GM19025 (cell line): Measurements from ENCODE around the gene LRSAM1.

ENCODE experiments used
- ATAC-seq: cut with Tn5 transposase; IDR thresholded peaks from one replicate; pipeline ENCODE4 v1.9.1; 2021; ENCODE audit warnings: mild to moderate bottlenecking, low read depth, moderate library complexity; ENCODE audit not compliant: unreplicated experiment

Gene LRSAM1

DNA sequence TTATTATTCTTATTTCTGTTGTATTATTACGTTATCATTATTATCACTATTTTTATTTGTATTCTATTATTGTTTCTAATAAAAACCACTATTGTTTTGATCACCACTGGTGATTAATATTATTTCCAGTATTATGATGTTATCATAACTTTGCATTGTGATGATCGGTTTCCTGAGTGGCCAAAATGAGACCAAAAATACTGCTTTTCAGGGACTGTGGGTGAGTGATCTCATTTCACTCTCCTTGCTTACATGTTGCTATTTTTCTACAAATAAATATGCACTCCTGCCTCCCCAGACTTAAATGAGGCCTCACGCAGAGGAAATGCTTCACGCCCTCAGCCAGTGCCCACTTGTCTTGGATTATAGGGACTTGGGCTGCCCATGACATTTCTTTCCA lies 78.4 kb downstream of the LRSAM1 start:
- ATAC-seq: no peak

DNA sequence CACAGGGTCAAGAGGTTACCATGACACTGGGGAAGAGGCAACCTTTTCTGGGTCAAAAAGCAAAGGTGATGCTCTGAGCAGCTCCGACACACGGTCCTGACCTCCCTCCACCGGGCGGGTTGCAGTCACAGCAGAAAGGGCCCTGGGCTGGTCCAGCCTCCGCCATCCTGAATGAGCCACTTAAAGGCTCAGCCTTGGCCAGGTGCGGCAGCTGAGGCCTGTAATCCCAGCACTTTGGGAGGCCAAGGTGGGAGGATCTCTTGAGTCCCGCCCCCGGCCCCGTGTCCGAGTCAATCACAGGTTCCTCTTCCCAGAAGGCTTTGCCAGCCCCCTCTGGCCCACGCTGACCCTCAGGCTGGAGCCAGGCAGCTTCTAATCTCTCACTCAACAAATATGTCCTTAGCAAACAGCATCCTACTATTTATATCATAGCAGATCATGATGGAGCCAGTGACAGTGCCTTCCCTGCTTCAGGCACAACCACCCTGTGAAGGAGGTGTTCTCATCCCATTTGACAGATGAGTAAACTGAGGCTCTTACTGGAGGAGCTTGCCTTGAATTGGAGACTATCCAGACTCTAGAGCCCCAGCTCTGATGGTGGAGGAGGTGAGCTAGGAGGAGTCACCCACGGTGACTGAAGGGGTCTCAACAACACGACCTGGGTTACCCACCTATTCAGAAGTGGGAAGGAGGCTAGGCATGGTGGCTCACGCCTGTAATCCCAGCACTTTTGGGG lies 79.1 kb downstream of the LRSAM1 start:
- no peak for ATAC-seq

DNA sequence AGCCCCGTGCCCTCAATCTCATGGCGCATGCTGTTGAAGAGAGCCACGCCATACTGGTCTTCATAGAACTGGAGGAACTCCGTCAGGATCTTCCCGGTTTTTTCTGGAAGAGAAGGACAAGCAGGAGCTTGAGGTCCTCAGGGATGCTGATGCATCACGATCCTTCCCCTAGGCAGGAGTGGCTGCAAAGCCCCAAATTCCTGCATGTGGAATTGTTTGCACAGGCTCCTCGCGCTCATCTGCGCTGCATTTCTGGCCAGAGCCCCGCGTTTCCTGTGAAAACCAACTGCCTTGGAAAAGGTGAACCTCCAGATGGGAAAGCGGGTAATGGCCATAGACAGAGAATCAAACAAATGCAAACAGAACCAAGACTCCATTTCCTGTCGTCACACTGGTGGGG lies 80.4 kb downstream of the LRSAM1 start:
- no peak for ATAC-seq

DNA sequence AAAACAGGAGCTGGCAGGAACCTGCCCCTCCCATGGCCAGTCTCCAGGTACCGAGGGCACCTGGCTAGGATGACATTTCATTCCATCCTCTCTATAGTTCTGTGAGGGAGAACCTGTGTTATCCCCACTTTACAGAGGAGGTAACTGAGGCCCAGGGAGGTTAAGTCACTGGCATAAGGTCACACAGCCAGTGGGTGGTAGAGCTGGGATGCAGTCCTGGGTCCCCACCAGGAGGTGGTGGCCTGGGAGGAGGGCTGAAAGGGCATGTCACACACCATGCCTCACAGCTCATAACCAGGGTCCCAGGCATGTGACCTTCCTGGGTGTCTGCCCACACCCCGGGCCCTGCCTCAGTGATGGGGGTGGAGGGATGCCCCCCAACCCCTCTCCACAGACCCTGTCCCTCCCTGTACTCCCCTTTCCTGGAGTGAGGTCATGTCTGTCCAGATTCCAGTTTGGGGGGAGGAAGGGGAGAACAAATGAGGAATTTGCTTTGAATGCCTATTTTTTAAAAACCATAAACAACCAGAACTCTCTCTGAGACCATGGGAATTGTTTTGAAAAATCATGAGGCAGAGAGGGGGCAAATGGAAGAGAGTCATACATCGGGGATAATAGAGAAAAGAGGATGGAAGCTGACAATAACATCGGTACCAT lies 83.1 kb downstream of the LRSAM1 start:
- ATAC-seq: no peak

DNA sequence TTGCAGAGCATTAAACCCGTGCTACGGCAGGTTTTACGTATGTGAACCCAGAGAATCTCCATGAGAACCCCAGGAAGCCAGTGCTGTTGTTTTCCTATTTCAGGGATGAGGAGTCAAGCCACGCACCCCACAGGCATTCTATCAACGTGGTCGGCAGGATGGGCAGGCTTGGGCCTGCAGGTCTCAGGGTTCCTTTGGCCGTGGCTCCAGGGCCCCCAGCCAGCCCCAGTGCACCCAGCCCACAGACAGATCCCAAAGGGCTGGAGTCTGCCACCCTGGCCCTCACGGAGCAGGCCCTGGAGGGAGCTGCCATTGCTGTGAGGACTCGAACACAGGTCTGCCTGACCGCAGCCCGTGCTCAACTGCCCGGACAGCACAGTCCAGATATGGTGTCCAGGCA lies 83.6 kb downstream of the LRSAM1 start:
- ATAC-seq: no peak

DNA sequence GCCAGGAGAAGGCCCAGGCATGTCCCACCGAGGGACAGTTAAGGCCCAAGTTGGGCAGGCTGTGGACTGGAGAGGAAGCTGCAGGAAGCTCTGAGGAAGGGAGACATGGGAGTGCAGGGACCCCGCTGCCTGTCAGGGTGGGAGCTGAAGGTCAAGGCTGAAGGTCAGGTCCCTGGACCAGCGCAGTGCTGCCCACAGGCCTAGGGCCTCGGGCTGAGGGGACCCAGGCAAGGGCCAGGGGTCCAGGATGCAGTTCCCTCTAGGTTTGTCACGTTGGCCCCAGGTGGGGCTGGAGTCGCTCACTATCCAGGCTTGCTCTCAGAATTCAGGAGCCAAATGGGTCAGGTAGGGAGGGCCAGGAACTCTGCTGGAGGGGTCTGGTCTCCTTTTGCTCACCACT lies 84.1 kb downstream of the LRSAM1 start:
- no peak for ATAC-seq

DNA sequence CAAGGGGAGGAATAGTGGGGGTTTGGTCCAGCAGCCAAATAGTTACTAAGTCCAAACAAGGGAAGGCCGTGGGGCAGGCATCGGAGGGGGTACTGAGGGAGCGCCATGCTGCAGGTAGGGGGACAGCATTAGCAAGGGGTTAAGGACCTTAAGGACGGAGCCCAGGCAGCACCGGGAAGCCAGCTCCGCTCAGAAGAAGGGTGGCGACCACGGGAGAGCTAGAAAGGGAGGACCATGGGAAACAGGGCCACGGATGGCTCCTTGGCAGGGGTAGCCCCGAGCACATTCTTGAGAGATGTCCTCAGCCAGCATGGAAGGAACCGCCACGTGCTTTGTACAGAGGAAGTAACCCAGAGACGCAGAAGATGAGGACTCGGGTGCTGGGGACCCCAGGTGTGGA lies 84.5 kb downstream of the LRSAM1 start:
- ATAC-seq: no peak

DNA sequence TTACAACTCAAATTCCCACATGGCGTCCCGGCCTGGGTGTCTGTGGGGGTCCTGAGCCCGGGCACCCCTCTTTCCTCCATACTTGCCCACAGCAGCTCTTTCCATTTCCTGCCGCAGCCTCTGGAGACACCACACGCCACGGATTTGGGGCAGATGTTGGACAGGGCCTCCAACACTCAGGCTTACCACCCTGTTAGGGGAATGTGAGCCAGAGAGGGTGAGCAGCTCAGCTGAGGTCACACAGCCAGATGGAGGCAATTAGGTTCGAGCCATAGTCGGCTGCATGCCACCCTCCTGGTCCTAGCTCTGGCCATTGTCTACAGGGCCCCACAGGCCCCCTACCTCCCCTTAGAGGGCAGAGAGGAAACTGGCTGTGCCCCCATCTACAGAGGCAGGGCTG lies 85.2 kb downstream of the LRSAM1 start:
- no peak for ATAC-seq

DNA sequence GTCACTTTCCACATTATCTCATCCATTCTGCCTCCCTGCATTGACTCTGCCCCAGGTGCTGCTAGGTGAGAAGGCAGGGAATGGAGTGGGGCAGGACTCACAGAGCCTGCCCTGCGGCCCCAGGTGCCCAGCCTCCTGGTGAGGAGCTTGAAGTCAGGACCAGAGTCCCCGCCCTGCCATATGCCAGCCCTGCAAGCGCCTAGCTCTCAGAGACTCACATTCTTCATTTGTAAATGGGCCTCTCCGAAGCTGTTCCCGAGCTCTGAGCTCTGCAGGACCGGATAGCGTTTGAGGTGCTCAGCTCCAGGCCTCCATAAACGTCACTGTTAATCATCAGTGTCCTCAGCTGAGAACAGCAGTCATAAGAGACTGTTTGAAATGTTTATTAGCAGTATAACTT lies 85.7 kb downstream of the LRSAM1 start:
- no peak for ATAC-seq

DNA sequence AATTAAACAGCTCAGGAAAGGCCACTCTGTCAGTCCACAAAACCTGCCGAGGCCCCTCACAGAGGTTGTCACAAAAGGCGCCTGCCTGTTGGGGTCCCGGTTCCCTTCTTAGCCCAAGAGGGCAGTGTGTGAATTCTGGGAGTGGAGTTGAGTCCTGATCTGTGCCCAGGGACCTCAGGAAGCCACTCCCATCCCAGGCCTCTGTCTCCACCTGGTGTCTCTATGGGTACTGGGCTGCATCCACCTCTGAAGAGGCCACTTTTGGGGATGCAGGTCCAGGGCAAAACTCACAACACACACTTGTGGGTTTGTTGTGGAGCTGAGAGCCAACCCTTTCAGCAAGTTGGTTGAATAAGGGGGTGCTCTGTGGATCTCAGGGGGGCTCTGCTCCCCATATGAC lies 86.5 kb downstream of the LRSAM1 start:
- ATAC-seq: no peak

DNA sequence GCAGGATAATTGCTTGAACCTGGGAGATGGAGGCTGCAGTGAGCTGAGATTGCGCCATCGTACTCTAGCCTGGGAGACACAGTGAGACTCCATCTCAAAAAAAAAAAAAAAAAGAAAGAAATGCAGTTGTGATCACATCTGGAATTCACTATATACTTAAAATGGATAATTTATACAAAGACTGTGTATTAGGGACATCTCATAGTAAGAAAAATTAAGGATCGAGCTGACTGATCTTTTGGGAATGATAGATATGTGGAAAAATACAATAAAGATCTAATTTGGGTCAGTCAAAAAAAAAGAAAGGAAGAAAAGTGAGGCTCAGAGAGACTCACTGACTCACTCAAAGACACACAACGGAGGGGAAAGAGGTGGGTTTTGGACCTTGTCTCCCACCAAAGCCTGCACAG lies 87.5 kb downstream of the LRSAM1 start:
- ATAC-seq: no peak

DNA sequence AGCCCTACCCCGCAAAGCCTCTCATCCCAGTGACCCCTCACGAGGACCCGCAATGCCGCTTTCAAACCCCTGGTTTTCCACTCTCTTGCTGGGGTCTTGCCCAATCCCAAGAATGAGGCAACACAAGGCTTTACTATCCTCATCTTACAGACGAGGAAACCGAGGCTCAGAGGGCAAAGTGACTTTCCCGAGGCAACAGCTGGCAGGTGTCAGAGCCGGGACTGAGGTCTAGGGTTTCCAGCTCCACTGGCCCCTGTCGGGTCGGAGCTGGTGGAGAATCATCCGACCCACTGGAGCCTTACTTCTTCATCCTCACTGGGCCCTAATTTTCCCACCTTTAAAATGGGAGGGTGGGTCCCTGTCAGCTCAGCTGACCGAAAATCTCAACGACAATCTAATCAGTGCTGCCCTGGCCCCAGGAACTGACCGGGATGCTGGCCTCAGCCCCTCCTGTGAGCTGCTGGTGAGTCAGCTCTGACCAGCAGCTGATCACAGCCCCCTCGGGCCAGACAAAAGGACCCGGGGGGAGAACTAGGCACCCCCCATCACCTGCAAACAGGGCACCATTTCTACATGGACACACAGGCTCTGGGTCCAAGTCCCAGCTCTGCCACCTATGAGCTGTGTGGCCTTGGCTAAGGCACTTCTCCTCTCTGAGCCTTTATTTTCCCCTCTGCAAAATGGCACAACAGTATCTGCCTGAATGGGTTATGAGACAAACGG lies 88.1 kb downstream of the LRSAM1 start:
- no peak for ATAC-seq

DNA sequence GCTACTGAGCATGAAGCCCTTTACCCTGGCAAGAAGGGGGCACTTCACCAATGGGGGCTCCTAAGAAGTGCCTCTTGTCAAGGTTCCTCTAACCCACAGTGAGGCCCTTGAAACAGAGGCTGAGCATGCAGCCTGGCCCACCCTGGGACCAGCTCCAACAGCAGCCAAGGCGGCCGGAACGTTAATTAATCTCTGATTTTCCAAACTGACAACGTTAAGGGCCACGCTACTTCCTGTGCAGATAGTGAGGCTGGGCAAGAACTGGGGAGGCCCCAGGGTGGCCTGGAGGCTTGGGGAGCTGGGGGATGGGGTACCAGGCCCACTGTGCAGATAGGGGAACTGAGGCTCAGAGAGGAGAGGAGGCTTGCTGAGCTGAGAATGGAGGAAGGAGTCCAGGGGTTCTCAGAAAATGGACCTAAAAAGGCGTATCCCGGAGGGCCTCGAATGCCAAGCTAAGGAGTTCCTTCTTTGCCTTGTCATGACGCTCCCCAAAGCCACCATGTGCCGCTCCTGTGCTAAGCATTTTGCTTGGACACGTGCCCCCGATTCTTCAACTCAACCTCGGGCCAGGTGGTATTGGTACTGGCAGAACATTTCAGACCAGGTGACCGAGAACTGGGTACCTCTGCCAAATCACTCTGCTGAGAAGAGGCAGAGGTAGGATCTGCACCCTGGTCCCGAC lies 88.8 kb downstream of the LRSAM1 start:
- no peak for ATAC-seq

DNA sequence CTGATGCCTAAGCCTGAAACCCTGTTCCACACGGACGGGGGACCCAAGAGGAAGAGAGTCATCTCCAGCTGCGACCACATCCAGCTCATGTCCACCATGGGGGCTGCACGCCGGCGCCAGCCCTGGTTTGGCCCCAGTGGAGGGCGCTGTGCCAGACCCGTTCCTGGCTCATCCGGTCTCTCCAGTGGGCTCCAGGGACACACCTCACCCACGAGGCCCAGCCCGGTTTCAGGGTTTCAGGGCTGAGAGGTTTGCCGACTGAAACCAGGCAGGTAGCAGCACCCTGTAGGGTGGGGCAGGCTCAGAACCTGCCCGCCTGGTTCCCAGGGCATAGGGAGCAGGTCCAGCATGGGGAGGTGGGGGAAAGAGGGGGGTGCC lies 89.3 kb downstream of the LRSAM1 start:
- ATAC-seq: no peak

DNA sequence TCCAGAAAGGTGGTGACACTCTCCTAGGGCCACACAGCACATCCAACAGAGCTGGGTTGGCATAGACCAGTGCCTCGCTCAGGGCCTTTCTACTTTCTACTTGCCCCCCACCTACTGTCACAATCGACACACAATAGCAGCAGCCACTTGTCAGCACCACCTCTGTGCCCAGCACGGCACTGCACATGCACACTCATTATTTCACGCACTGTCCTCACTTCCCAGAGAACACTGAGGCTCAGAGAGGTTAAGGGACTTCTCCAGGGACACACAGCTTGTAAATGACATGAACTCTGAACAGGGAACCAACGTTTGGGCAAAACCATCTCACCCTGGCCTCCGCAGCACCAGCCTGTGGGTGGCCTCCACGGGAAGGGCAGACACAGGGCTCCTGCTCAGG lies 89.9 kb downstream of the LRSAM1 start:
- ATAC-seq: no peak

DNA sequence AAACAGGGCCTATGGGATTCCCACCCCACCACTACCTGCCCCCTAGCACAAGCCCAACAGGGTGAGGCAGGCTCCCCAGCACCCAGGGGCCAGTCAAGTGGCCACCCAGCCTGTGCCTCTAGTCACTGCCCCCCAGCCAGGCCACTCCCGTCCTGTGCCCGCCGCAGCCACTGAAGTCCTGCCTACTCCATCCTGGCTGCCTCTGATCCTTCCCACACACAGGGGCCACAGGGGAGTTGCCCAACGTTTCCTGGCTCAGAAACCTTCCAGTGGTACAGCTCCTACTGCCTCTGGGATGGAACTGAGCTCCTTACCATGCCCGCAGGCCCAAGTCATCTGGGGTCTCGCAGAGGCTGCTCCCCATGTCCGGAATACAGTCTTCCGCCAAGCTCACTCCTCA lies 90.6 kb downstream of the LRSAM1 start:
- ATAC-seq: no peak

DNA sequence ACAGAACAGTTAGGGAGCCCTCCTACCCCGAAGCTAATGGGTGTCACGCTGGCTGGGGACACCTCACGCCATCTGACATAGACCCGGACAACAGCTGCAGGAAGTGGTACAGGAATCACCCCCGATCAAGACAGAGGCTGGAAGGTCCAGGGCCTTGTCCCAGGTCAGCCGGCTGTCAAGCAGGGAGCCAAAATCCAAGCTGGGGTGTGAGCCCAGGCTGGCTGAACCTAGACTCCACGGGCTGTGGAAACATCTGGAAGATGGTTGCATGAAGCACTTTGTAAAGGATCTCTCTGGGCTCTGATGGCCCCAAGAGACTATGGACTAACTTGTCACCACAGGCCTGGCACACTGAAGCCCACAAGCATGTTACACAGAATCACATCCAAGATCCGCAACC lies 91.9 kb downstream of the LRSAM1 start:
- ATAC-seq: no peak

DNA sequence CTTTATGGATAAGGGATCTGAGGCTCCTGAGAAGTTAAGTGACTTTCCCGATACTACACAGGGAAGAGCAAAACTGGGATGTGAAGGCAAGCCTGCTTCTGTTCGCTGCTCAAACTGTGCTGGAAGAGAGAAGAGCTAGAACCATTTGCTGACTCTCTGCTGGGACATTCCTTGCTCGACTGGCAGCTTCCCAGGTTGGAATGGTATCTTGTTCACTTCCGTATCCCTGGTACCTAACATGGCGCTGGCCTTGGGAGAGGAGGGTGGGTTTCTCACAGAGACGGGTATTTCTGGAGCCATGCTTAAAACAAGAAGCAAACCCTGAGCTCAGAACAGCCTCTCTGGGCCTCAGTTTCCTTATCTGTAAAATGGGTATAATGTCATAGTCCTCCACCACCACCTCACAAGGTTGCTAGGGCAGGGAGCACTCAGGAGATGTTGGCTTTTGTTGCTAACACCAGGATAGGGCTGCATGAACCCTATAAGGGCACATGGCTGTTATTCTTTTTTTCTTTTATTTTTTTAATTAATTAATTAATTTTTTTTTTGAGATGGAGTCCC lies 92.7 kb downstream of the LRSAM1 start:
- no peak for ATAC-seq

DNA sequence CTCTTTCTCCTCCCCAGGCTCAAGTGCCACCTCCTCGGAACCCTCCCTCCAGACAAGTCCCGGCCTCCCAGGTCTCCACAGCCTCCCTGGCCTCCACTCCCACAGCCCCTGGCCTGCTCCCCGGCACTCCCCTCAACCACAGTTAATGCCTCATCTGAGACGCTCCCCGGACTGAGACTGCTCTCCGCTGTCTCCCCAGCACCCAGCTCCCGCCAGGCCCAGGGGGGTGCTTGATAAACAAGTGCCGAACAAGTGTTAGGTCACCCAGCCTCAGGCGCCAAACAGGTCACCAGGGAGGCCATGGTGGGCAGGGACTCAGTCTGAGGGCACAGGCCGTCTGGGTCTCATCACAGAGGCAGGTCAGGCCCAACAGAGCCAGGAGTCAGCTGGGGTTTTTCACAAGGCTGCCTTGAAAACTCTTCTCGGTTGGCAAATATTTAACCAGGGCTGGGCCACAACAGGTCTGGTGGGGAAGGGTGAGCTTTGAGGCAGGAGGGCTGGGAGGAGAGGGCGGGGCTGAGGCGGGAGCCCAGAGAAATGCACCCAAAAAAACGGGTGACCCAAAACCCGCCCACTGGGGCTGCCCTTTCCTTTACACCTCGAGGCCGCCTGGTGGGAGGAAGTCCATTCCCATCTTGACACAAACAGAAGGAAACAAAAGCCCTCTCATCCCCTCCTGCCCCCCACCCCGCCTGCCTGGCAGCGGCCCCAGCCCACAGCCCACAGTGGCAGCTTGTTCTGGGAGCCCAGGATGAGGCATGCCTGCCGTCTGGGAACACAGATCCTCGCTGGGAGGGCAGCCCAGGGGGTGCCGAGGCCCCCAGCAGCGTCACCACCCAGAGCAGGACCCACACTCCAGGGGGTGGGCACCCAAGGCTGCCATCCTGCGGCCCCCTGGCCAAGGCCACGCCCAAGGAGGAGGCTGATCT lies 94.2 kb downstream of the LRSAM1 start:
- peak; percentile 55 for ATAC-seq
